Natural killer cell treated with Interleukin-12 subunit alpha and Interleukin-12 subunit beta and Interleukin-15 and Interleukin-18, amount 100 ng/mL, for 72 hours (primary cell): ENCODE results near the gene SPEF1. TPM values are rescaled to one million over a fixed set of nuclear protein-coding genes. Genes with fewer than 3 reads are reported as not detected.

Source experiments
- ATAC-seq, 2 donors: fragments of 150-1000 bp; cut with Tn5 transposase in 1 of 2; sonication (Bioruptor Pico), chemical (Tn5 transposase) in 1 of 2; 2 replicates each; pipeline ENCODE4 v1.10.0; 2021
- DNase-seq: peaks from one replicate; pipeline ENCODE4 v3.0.0; 2022; ENCODE audit warnings: low spot score
- H3K27ac Mint-ChIP-seq, 2 donors: 1 replicate in 1 of 2; 2 replicates in 1 of 2; pipeline ENCODE4 v1.8.0; 2022; ENCODE audit warnings: mixed read lengths in 2 of 2, mild to moderate bottlenecking in 1 of 2, moderate library complexity in 1 of 2
- H3K27me3 Mint-ChIP-seq, 2 donors: 1 replicate in 1 of 2; 2 replicates in 1 of 2; pipeline ENCODE4 v1.8.0; 2022; ENCODE audit warnings: mixed read lengths in 2 of 2
- H3K36me3 Mint-ChIP-seq: one replicate; pipeline ENCODE4 v1.8.0; 2022; ENCODE audit warnings: mixed read lengths
- H3K4me1 Mint-ChIP-seq, 2 donors: 1 replicate in 1 of 2; 2 replicates in 1 of 2; pipeline ENCODE4 v1.8.0; 2022; ENCODE audit warnings: low read depth in 2 of 2, mixed read lengths in 2 of 2, mild to moderate bottlenecking in 1 of 2
- H3K4me3 Mint-ChIP-seq: one replicate; pipeline ENCODE4 v1.8.0; 2022; ENCODE audit warnings: mixed read lengths
- H3K9me3 Mint-ChIP-seq: 2 replicates; pipeline ENCODE4 v1.8.0; 2022; ENCODE audit warnings: mixed read lengths
- total RNA-seq, 2 donors: library from RNA; stranded (reverse); gene quantifications; one replicate each; pipeline ENCODE4 v1.2.3, GENCODE V29; 2022

The SPEF1 gene
- total RNA-seq, 2 donors from 2014 or later: 0.24 to 0.36 TPM

DNA sequence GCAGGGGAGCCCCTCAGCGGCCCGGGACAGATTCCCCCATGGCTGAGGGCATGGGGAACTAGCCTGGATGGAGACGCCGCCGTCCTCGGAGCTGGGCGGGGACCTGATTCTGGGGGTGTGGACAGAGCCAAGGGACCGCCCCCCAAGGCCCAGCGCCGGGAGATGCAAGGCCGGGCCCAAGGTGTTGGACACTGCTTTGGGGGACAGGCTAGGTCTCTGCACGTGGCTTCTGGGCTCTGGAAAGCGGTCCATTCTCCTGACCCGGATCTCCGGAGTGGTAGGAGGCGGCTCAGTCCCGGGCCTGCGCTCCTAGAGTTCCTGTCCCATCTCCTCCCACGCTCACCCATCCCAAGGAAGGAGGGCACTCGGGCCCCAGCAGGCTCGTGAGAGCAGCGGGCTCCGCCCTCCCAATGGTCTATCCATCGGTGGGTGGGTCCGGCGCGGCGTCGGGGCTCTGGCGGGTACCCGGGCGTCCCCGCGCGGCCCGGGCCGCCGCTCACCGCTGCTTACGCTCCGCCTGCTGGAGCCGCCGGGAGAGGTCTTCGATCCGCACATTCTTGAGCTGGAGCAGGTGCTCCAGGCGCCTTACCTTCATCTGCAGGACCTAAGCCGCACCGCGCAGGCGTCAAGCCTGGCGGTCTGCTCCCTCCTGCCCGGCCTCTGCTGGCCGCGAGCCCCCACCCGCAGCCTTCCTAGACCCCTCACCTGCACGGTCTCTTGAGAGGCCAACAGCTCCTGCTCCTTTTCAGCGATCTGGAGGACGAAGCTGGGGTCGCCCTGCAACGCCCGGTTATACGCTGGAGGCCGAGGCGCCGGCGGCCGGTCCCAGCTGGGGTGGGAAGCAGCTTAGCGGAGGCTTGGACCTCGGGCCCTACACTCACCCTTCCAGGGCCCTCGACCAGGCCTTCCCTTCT lies 3.3 kb downstream of the SPEF1 start:
- Mint-ChIP-seq H3K27me3 (peaks cover 0 to 2% of the 10 kb centered on the region in 2 donors), H3K27ac (no peak overlapping the region), H3K36me3 (no peaks in the 10 kb centered on the region), H3K4me3 (peak overlapping the region; percentile 70), H3K4me1 (peaks cover 27 to 31% of the 10 kb centered on the region in 2 donors), H3K9me3 (no peaks in the 10 kb centered on the region)
- ATAC-seq (peak; percentile 83 to 84), DNase-seq (no peak)

DNA sequence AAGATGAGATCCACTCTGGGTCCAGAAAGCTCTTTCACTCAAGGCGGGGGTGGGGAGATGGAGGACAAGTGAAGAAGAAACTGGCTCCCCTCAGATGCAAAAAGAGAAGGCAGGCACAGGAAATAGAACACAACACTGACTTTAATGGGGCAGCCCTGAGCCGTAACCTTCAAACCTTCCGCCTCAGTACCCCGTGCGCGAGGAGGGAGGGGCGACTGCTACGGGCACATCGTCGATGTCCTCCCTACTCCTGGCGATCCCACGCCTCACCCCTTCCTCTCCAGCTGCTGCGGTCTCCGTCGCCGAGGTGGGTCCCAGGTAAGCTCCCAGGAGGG lies 3.9 kb downstream of the SPEF1 start:
- H3K9me3 Mint-ChIP-seq: no peaks in the 10 kb centered on the region
- peaks cover 0 to 2% of the 10 kb centered on the region in 2 donors for H3K27me3 Mint-ChIP-seq
- DNase-seq: no peak
- ATAC-seq: peak; percentile 18 to 49
- H3K27ac Mint-ChIP-seq: no peak overlapping the region
- H3K4me1 Mint-ChIP-seq: peaks cover 27 to 31% of the 10 kb centered on the region in 2 donors
- no peaks in the 10 kb centered on the region for H3K36me3 Mint-ChIP-seq
- peak overlapping the region; percentile 70 for H3K4me3 Mint-ChIP-seq

DNA sequence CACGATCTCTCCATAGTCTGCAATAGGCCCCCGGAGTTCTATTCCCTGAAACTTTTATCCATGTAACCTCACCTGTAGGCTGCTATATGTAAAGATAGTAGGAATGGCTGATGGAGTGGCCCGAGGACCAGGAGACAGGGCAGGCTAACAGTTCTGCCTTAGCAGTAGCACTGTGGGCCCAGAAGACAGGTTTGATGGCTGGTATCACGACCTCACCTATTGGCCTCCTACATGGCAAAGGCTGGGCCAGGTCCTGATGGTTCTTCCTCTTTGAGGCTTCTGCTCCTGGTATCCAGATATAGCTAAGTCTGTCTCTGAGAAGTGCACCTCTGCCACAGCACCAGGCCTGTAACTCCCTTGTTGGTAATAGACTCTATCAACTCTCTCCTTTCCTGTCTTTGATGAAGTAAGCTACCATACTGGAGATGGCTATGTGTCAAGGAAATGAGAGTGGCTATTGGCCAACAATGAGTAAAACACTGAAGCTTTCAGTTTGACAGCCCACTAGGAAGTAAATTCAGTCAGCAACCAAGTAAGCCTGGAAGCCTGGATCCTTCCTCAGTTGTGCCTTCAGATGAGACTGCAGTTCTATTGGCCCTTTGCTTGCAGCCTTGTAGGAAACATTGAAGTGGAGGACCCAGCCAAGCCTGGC lies 5.7 kb downstream of the SPEF1 start:
- H3K9me3 Mint-ChIP-seq: no peaks in the 10 kb centered on the region
- H3K36me3 Mint-ChIP-seq: no peaks in the 10 kb centered on the region
- H3K27ac Mint-ChIP-seq: no peak overlapping the region
- H3K4me3 Mint-ChIP-seq: no peak overlapping the region
- DNase-seq (no peak), ATAC-seq (no peak)
- H3K4me1 Mint-ChIP-seq: peaks cover 13 to 15% of the 10 kb centered on the region in 2 donors
- H3K27me3 Mint-ChIP-seq: peaks cover 0 to 2% of the 10 kb centered on the region in 2 donors

DNA sequence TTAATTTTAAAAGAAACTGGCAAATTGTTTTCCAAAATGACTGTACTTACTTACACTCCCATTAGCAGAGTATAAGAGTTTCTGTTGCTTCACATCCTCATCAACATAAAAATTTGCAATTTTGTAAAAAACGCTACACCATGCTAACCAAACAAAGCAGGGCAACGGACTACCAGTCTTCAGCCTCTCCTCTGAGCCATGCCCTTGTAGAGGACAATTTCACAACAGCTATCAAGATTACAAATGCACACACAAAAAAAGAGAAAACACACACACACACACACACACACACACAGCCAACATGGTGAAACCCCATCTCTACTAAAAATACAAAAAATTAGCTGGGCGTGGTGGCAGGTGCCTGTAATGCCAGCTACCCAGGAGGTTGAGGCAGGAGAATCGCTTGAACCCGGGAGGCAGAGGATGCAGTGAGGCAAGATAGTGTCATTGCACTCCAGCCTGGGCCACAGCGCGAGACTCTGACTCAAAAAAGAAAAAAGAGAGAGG lies 9.6 kb downstream of the SPEF1 start:
- Mint-ChIP-seq H3K9me3 (no peaks in the 10 kb centered on the region), H3K4me3 (no peak overlapping the region), H3K27me3 (peaks cover 0 to 2% of the 10 kb centered on the region in 2 donors), H3K36me3 (no peaks in the 10 kb centered on the region), H3K4me1 (peaks cover 9 to 13% of the 10 kb centered on the region in 2 donors), H3K27ac (no peak overlapping the region)
- ATAC-seq (no peak), DNase-seq (no peak)

DNA sequence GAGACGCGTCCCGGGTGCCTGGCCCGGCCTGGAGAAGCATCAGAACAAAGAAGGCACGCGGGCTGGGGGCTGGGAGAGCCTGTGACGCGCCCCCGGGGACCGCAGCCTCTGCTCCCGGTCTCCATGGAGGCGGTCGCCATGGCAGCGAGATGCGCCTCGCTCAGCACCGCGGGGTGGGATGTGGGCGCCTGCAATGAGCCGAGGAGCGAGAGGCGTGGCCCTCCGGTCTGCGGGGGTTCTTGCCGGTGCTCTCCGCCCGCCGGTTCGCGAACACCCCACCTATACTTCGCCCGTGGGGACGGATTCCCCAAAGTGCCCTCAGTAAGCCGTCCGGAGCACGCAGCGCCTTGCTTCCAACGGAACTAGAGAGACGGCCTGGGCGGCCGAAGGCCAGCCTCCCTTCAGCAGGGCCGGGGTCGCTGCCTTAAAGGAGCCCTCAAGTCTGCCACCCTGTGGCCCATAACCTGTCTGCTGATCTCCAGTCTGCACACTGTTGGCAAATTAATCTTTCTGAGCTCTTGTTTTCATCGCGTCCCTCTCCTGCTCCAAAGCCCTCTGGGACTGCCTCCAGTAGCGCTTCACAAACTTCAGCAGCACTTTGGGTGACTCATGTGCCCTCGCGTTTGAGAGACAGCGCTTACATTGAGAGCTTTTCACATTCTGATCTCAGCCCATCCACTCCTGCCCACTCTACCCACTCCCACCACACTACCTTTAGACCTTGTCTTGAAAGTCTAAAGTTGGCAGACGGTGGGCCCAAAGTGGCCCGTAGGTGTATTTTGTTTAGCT lies 12.7 kb downstream of the SPEF1 start:
- Mint-ChIP-seq H3K4me3 (peak overlapping the region; percentile 95), H3K9me3 (no peaks in the 10 kb centered on the region), H3K27me3 (no peaks in the 10 kb centered on the region), H3K36me3 (no peaks in the 10 kb centered on the region), H3K4me1 (peaks cover 9 to 12% of the 10 kb centered on the region in 2 donors), H3K27ac (peak overlapping the region; percentile 78 to 79)
- peak; percentile 82 for DNase-seq
- ATAC-seq: peak; percentile 67 to 72

DNA sequence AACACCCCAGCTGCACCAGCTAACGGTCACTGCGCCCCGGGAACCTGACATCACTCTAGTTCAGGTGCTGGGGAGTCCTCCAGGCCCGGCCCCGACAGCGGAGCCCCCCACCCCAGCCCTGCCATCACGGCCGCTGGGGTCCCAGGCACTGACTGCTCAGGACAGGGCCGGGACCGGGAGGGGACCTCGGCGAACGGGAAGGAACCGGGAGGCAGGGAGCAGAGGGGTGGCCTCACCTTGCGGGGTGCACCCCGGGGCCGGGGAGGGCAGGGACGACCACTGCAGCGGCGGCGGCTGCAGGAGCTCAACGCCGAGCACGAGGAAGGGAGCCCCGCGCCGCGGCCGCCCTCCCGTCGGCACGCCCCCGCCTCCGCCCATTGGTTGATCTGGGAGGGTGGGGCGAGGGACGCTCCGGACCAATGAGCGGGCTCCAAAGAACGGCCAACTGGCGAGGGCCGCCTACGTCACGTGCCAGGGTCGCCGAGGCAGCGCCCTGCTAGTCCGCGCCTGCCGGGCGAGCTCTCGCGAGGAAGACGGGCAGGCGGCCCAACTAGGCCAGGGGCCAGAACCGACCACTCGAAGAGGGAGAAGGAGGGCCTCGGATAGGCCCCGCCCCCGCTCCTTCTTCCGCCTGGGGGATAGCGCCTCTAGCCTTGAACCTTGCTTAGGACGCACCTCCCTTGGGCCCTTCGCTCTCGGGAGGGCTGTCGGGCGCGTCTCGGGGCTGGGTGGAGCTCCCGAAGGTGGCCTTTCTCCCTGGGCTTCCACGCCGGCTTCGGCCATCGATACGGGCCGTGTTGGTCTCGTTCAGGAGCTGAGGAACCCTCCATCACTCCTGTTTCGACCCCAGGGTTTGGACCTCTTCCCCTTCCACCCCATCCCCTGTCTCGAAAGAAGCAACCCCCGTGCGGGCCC lies 13.6 kb downstream of the SPEF1 start, which contains the start of gene ADISSP:
TSS of gene ADISSP (minus strand) at position 327 of the 915 bp plus-strand sequence. CDS start 7,653 bp downstream, outside the sequence.
- no peaks in the 10 kb centered on the region for H3K36me3 Mint-ChIP-seq
- DNase-seq (peak; percentile 100), ATAC-seq (peak; percentile 97)
- H3K9me3 Mint-ChIP-seq: no peaks in the 10 kb centered on the region
- peak within 1 kb of the TSS; percentile 95 for H3K4me3 Mint-ChIP-seq
- peaks cover 9 to 12% of the 10 kb centered on the region in 2 donors for H3K4me1 Mint-ChIP-seq
- H3K27ac Mint-ChIP-seq: peak within 1 kb of the TSS; percentile 78 to 79
- no peaks in the 10 kb centered on the region for H3K27me3 Mint-ChIP-seq

DNA sequence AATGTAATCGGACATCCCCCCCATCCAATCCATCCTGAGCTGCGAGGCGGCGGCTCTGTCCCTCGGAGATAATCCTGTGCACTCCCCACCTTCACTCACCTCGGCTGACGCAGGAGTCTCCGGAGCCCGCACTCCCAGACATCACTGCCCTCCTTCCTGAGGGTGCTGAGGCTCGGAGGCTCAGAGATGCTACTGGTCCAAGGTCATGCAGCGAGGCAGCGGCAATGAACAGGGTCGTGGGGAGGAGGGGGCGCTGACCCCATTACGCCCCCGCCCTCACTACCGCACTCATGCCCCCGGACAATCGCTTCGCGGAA lies 14.2 kb downstream of the SPEF1 start:
- Mint-ChIP-seq H3K9me3 (no peaks in the 10 kb centered on the region), H3K4me1 (peaks cover 9 to 12% of the 10 kb centered on the region in 2 donors), H3K36me3 (no peaks in the 10 kb centered on the region), H3K4me3 (peak overlapping the region; percentile 95), H3K27ac (no peak overlapping the region), H3K27me3 (no peaks in the 10 kb centered on the region)
- DNase-seq (no peak), ATAC-seq (no peak)

DNA sequence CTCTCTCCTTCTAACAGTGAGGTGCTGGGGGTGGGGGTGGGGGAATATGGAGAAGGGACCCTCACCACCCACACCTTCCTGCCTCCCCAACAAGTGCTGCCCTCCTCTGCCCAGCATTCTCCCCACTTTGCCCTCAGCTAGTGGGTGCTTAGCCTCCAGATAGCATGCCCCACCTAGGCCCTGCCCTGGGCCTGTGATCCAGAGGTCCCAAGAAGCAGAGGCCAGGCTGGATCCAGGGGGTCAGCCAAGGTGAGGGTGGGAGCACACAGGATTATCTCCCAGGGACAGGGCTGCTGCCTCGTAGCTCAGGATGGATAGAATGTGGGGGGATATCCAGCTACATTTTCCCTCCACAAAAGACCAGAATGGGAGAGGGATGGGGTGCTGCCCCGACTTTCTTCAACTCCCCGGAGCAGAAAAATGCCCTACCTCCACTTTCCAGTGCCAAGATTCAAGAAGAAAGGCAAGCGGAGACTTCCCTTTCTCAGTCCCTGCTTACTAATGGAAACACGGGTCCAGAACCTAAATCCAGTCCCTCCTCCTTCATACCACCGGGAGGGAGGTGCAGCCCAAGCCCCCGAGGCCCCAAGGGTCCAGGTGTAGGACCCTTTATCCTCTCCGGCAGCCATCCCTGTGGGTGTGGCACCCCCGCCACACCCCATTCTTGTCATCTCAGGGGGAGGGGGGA lies 14.7 kb downstream of the SPEF1 start:
- no peaks in the 10 kb centered on the region for H3K36me3 Mint-ChIP-seq
- DNase-seq (no peak), ATAC-seq (no peak)
- no peaks in the 10 kb centered on the region for H3K27me3 Mint-ChIP-seq
- peaks cover 9 to 12% of the 10 kb centered on the region in 2 donors for H3K4me1 Mint-ChIP-seq
- peak overlapping the region; percentile 95 for H3K4me3 Mint-ChIP-seq
- H3K9me3 Mint-ChIP-seq: no peaks in the 10 kb centered on the region
- H3K27ac Mint-ChIP-seq: no peak overlapping the region

DNA sequence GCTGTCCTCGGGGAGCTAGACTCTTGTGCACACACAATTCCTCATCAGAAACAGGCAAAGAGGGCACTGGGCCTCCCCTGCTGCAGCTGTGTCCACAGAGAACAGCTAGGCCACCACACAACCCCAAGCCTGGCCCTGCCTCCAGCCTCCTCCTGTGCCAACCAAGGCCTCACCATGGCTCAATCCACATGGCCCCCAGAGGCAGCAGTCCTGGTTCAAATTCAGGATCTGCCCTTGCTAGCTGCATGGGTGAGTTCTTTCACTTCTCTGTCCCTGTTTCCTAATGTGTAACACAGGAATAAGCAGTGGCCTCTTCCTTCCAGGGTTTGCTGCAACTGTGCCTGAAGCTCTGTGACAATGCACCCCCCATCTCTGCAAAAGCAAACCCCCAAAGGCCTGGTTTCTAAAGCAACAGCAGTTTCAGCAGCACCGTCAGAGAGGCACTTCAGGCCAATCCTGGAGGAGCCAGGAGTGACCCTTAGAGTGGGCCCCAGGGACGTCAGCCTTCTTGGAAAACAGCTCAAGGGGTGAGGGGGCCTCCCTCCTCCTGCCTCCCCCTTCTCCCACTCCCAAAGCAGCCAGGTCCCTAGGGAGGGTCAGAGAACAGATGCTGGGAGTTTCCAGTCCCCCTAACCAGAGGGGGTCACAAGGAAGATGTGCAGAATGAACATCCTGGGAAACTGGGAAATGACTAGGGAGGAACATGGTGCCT lies 15.9 kb downstream of the SPEF1 start:
- Mint-ChIP-seq H3K36me3 (no peaks in the 10 kb centered on the region), H3K4me3 (no peak overlapping the region), H3K27ac (no peak overlapping the region), H3K27me3 (no peaks in the 10 kb centered on the region), H3K4me1 (peaks cover 9 to 12% of the 10 kb centered on the region in 2 donors), H3K9me3 (no peaks in the 10 kb centered on the region)
- DNase-seq (no peak), ATAC-seq (no peak)

DNA sequence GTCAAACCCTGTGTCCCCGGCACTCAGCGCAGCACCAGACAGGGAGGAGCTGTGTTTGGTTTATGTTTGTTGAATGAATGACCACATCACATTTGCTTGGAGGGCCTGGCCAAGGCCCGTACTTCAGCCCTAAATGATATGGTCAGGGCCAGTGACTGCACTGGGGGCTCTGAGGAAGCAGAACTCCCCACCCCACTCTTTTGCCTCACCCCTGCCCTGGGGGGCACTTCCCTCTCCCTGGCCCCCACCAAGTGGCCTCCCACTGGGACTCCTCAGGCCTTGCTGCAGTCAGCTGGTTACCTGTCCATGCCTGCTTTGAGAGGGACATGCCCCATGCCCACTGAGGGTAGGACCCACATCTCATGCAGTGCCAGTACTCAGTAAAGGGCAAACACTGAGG lies 16.6 kb downstream of the SPEF1 start:
- no peaks in the 10 kb centered on the region for H3K9me3 Mint-ChIP-seq
- DNase-seq (no peak), ATAC-seq (no peak)
- no peaks in the 10 kb centered on the region for H3K27me3 Mint-ChIP-seq
- H3K36me3 Mint-ChIP-seq: no peaks in the 10 kb centered on the region
- H3K4me1 Mint-ChIP-seq: peaks cover 9 to 12% of the 10 kb centered on the region in 2 donors
- no peak overlapping the region for H3K27ac Mint-ChIP-seq
- no peak overlapping the region for H3K4me3 Mint-ChIP-seq

DNA sequence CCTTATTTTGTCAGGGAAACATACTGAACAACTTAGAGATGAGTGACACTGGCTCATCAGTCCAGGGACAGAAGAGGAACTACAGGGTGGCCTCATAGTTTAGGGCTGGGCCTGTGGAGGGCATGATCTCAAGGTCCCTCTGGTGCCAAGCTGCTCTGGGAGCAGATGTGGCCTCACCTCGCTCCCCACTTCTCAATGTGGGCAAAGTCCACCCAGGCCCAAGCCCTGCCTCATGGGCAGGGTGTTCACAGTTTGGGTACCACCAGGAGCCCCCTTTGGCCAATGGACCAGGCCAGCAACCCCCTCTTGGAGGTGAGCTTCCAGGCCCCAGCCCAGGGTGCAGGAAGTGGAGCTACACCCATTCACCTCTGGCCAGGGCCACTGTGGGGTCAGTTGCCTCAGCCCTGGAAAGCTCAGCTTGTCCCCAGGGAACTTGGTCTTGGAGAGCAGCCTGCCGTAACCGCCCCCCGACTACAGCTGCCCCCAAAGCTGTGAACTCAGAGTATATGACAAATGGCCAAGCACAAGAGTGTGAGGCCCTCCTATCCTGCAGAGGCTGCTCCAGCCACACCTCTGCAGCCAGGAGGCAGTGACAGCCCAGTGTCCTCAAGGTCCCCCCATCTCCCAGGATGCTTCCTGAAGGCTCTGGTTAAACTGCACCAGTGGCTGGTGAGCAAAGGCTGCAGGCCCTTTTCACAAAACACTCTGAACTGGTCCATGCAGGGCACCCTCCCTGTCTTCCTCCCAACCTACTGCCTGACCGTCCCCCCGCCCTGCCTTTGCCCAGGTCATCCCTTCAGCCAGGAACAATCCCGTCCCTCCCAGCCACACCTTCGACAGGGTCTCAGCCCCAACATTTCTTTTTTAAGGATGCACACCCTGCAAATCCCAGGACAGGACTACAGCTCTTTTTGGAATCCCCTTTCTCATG lies 17.3 kb downstream of the SPEF1 start:
- Mint-ChIP-seq H3K27me3 (no peaks in the 10 kb centered on the region), H3K27ac (no peak overlapping the region), H3K9me3 (no peaks in the 10 kb centered on the region), H3K4me1 (peaks cover 5 to 10% of the 10 kb centered on the region in 2 donors), H3K36me3 (no peaks in the 10 kb centered on the region), H3K4me3 (no peak overlapping the region)
- DNase-seq (no peak), ATAC-seq (no peak)
